ENCODE measurements around the gene NFASC.

GRCh38 chr1:205004351-205004750 lies 133.7 kb downstream of the NFASC start:
- TF ChIP-seq CTCF (conservative IDR thresholded peaks at IDR 0.05; ENCODE audit: low read length), result no peak
- no peak for TF ChIP-seq EZH2phosphoT487 (IDR thresholded peaks at IDR 0.05; ENCODE audit: borderline replicate concordance, low read depth, low read length)
